ENCODE data around the gene L2HGDH. TPM values are rescaled to one million over a fixed set of nuclear protein-coding genes. Genes with fewer than 3 reads are reported as not detected.

The L2HGDH gene
- total and polyA plus RNA-seq, 10 of the 15 experiments (the other 5 are each of a cell fraction or from before 2014, with no cell fraction given) = 2.6 to 18.3 (median 13.5) TPM

DNA sequence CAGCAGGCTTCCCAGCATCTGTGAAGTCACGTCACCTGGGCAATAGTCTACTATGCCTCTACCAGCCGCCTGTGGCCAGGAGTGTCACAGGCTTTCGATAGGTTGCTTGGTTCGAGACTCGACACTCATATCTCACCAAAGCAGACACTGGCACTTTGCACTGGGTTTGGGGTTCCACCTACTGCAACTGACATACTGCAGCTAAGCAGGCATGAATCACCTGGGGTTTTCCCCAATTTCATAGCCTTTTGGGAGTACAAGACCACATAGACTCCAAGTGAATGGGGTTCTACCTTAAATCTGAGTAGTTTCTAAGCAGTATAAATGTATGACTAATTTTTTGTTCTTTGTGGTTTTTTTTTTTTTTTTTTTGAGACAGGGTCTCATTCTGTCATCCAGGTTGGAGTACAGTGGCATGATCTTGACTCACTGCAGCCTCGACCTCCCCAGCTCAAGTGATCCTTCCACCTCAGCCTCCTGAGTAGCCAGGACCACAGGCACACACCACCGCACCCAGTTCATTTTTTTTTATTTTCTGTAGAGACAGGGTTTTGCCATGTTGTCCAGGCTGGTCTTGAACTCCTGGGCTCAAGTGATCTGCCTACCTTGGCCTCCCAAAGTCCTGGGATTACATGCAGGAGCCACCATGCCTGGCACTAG is 32.2 kb upstream of the L2HGDH start (continued):
- TF ChIP-seq, protein P1, sequence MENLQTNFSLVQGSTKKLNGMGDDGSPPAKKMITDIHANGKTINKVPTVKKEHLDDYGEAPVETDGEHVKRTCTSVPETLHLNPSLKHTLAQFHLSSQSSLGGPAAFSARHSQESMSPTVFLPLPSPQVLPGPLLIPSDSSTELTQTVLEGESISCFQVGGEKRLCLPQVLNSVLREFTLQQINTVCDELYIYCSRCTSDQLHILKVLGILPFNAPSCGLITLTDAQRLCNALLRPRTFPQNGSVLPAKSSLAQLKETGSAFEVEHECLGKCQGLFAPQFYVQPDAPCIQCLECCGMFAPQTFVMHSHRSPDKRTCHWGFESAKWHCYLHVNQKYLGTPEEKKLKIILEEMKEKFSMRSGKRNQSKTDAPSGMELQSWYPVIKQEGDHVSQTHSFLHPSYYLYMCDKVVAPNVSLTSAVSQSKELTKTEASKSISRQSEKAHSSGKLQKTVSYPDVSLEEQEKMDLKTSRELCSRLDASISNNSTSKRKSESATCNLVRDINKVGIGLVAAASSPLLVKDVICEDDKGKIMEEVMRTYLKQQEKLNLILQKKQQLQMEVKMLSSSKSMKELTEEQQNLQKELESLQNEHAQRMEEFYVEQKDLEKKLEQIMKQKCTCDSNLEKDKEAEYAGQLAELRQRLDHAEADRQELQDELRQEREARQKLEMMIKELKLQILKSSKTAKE (IDR thresholded peaks at IDR 0.05; ENCODE audit: low read depth, poor library complexity, severe bottlenecking) = peak; percentile 87
- TF ChIP-seq ZSCAN29 (IDR thresholded peaks at IDR 0.05) (no peak), MYC (IDR thresholded peaks at IDR 0.05; ENCODE audit: insufficient read depth, insufficient read length, insufficient replicate concordance, low read length, severe bottlenecking) (no peak), ZBED1 (IDR thresholded peaks at IDR 0.05; ENCODE audit: borderline replicate concordance) (0 out of 2 replicates have a peak, but pooled peaks have one; percentile 42), BRCA1 (IDR thresholded peaks at IDR 0.05; ENCODE audit: low read depth, low read length) (no peak), MTA2 (IDR thresholded peaks at IDR 0.05; ENCODE audit: low read depth) (peak; percentile 69), IKZF1 (conservative IDR thresholded peaks at IDR 0.05) (0 out of 2 replicates have a peak, but pooled peaks have one; percentile 19), HCFC1 (IDR thresholded peaks at IDR 0.05; ENCODE audit: low read length) (no peak), IRF4 (IDR thresholded peaks at IDR 0.05; ENCODE audit: low read depth, low read length) (no peak), RUNX3 (IDR thresholded peaks at IDR 0.05; ENCODE audit: low read length) (peak; percentile 82), SUPT20H (IDR thresholded peaks at IDR 0.05; ENCODE audit: borderline replicate concordance, control insufficient read depth, low read depth, low read length) (no peak), MEF2A (IDR thresholded peaks at IDR 0.05; ENCODE audit: insufficient read depth, low read depth, low read length) (no peak), RCOR1 (conservative IDR thresholded peaks at IDR 0.05; ENCODE audit: low read depth, low read length) (no peak), NFIC (IDR thresholded peaks at IDR 0.05; ENCODE audit: low read depth, low read length) (peak; percentile 75; the same call in 1 of the 2 replicates), FOXM1 (IDR thresholded peaks at IDR 0.05; ENCODE audit: low read depth, low read length) (0 out of 2 replicates have a peak, but pooled peaks have one; percentile 39), SIN3A (IDR thresholded peaks at IDR 0.05; ENCODE audit: low read depth, low read length) (no peak), ZNF384 (IDR thresholded peaks at IDR 0.05; ENCODE audit: borderline replicate concordance, low read depth, low read length) (peak; percentile 46; the same call in 1 of the 2 replicates), JUNB (IDR thresholded peaks at IDR 0.05) (peak; percentile 65), PAX5 (IDR thresholded peaks at IDR 0.05; ENCODE audit: borderline replicate concordance, low read depth, low read length) (peak; percentile 28; the same call in 1 of the 2 replicates)
- TF ChIP-seq, protein P2, sequence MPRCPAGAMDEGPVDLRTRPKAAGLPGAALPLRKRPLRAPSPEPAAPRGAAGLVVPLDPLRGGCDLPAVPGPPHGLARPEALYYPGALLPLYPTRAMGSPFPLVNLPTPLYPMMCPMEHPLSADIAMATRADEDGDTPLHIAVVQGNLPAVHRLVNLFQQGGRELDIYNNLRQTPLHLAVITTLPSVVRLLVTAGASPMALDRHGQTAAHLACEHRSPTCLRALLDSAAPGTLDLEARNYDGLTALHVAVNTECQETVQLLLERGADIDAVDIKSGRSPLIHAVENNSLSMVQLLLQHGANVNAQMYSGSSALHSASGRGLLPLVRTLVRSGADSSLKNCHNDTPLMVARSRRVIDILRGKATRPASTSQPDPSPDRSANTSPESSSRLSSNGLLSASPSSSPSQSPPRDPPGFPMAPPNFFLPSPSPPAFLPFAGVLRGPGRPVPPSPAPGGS (IDR thresholded peaks at IDR 0.05; ENCODE audit: borderline replicate concordance, insufficient read depth, low read depth, low read length, poor library complexity, severe bottlenecking) = peak; percentile 92
- TF ChIP-seq, protein P3, sequence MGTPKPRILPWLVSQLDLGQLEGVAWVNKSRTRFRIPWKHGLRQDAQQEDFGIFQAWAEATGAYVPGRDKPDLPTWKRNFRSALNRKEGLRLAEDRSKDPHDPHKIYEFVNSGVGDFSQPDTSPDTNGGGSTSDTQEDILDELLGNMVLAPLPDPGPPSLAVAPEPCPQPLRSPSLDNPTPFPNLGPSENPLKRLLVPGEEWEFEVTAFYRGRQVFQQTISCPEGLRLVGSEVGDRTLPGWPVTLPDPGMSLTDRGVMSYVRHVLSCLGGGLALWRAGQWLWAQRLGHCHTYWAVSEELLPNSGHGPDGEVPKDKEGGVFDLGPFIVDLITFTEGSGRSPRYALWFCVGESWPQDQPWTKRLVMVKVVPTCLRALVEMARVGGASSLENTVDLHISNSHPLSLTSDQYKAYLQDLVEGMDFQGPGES (IDR thresholded peaks at IDR 0.05) = no peak
- TF ChIP-seq, protein P4, sequence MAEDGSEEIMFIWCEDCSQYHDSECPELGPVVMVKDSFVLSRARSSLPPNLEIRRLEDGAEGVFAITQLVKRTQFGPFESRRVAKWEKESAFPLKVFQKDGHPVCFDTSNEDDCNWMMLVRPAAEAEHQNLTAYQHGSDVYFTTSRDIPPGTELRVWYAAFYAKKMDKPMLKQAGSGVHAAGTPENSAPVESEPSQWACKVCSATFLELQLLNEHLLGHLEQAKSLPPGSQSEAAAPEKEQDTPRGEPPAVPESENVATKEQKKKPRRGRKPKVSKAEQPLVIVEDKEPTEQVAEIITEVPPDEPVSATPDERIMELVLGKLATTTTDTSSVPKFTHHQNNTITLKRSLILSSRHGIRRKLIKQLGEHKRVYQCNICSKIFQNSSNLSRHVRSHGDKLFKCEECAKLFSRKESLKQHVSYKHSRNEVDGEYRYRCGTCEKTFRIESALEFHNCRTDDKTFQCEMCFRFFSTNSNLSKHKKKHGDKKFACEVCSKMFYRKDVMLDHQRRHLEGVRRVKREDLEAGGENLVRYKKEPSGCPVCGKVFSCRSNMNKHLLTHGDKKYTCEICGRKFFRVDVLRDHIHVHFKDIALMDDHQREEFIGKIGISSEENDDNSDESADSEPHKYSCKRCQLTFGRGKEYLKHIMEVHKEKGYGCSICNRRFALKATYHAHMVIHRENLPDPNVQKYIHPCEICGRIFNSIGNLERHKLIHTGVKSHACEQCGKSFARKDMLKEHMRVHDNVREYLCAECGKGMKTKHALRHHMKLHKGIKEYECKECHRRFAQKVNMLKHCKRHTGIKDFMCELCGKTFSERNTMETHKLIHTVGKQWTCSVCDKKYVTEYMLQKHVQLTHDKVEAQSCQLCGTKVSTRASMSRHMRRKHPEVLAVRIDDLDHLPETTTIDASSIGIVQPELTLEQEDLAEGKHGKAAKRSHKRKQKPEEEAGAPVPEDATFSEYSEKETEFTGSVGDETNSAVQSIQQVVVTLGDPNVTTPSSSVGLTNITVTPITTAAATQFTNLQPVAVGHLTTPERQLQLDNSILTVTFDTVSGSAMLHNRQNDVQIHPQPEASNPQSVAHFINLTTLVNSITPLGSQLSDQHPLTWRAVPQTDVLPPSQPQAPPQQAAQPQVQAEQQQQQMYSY (CRISPR knock-in tag; IDR thresholded peaks at IDR 0.05) = no peak
